ENCODE measurements around the gene FKBP9.
"Not testable (repeated sequence)": the region's sequence is repeated elsewhere in the genome, so short reads cannot be mapped to it uniquely, and the experiment has no call there.

FKBP9 gene, protein sequence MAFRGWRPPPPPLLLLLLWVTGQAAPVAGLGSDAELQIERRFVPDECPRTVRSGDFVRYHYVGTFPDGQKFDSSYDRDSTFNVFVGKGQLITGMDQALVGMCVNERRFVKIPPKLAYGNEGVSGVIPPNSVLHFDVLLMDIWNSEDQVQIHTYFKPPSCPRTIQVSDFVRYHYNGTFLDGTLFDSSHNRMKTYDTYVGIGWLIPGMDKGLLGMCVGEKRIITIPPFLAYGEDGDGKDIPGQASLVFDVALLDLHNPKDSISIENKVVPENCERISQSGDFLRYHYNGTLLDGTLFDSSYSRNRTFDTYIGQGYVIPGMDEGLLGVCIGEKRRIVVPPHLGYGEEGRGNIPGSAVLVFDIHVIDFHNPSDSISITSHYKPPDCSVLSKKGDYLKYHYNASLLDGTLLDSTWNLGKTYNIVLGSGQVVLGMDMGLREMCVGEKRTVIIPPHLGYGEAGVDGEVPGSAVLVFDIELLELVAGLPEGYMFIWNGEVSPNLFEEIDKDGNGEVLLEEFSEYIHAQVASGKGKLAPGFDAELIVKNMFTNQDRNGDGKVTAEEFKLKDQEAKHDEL

DNA sequence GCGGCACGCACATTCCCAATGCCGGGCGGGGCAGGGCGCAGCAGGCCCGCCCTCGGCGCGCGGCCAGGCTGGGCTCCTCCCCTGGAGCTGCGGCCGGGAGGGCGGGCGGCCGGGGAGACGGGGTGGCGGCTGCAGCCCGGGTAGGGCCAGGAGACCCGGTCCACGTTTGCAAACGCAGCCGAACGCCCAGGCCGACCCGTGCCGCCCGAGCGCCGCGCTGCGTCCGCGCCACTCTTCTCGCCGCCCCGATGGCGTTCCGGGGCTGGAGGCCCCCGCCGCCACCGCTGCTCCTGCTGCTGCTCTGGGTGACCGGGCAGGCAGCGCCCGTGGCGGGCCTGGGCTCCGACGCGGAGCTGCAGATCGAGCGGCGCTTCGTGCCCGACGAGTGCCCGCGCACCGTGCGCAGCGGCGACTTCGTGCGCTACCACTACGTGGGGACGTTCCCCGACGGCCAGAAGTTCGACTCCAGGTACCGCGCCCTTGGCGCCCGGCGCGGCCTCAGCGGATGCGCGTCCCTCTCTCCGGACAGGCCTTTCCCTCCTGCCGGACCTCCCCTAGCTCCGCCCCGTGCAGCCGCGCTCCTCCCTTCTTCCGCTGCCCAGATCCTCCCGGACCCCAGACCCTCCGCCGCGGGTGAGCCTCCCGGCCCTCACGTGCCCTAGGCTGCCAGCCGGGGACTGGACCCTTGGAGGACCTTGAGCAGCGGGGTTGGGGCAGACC is at the start of gene FKBP9:
TSS of gene FKBP9 (plus strand) at position 115 of the 720 bp plus-strand sequence. CDS start at position 249, 134 bp downstream.
- TF ChIP-seq, protein P1, sequence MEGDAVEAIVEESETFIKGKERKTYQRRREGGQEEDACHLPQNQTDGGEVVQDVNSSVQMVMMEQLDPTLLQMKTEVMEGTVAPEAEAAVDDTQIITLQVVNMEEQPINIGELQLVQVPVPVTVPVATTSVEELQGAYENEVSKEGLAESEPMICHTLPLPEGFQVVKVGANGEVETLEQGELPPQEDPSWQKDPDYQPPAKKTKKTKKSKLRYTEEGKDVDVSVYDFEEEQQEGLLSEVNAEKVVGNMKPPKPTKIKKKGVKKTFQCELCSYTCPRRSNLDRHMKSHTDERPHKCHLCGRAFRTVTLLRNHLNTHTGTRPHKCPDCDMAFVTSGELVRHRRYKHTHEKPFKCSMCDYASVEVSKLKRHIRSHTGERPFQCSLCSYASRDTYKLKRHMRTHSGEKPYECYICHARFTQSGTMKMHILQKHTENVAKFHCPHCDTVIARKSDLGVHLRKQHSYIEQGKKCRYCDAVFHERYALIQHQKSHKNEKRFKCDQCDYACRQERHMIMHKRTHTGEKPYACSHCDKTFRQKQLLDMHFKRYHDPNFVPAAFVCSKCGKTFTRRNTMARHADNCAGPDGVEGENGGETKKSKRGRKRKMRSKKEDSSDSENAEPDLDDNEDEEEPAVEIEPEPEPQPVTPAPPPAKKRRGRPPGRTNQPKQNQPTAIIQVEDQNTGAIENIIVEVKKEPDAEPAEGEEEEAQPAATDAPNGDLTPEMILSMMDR (IDR thresholded peaks at IDR 0.05; ENCODE audit: extremely low read depth, insufficient read depth, missing control alignments): no peak
- in situ Hi-C loops (cut with MboI; ENCODE audit: low pct_unique_long_range_greater_than_20kb, low sequenced_read_pairs, unreplicated experiment): no loop called here
- DNase-seq (ENCODE audit: low spot score): peak; percentile 83

DNA sequence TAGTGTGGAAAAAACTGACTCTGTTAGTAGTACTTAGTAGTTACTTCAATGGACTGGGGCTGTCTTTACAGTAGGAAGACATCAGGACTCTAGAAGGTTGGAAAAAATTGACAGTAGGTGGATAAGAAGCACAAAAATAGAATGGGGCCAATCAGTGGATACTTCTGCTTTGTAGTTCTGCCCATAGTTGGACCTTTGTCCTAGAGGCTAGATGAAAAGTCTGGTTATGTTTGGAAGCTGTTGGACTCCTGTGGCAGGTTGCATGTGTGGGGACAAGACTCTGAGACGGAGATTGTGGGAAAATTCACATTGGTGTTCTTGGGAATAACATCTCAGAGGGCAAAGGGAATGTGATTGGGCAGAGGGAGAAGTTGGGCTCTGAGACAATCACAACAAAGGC is 47.0 kb upstream of the FKBP9 start:
- no peak for DNase-seq (ENCODE audit: low spot score)
- in situ Hi-C loops (cut with MboI; ENCODE audit: low pct_unique_long_range_greater_than_20kb, low sequenced_read_pairs, unreplicated experiment): no loop called here
- TF ChIP-seq, protein P1 (IDR thresholded peaks at IDR 0.05; ENCODE audit: extremely low read depth, insufficient read depth, missing control alignments): no peak

DNA sequence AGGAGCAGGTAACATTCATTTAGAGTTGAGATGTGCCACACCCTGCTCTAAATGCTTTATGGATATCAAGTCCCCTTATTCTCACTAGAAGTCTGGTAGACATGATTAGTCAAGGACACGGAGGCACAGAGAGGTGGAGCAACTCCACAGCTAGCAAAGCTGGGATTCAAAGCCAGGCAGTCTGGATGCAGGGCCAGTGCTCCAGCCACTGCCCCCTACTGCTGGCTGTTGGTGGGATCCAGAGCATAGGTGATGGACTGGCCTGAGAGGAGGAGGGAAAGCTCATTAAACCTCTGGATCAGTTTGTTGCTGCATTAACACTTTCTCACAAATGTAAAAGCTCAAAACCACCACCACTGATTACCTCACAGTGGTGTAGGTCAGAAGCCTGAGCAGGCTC is 43.1 kb upstream of the FKBP9 start:
- TF ChIP-seq, protein P1 (IDR thresholded peaks at IDR 0.05; ENCODE audit: extremely low read depth, insufficient read depth, missing control alignments): no peak
- DNase-seq (ENCODE audit: low spot score): no peak
- in situ Hi-C loops (cut with MboI; ENCODE audit: low pct_unique_long_range_greater_than_20kb, low sequenced_read_pairs, unreplicated experiment): no loop called here

DNA sequence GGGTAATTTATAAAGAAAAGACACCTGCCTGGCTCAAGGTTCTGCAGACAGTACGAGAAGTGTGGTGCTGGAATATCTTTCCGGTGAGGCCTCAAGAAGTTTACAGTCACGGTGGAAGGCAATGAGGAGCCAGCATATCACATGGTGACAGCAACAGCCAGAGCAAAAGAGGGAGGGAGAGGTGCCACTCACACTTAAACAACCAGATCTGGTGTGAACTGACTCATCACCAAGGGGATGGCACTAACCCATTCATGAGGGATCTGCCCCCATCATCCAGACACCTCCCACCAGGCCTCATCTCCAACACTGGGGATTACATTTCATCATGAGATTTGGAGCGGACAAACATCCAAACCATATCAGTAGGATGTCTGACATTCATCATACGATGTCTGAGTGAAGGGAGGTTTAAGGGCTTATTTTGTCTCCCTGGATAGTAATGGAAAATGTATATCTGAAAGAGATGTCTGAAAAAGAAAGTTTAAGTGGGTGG is 42.2 kb upstream of the FKBP9 start:
- in situ Hi-C loops (cut with MboI; ENCODE audit: low pct_unique_long_range_greater_than_20kb, low sequenced_read_pairs, unreplicated experiment): no loop called here

DNA sequence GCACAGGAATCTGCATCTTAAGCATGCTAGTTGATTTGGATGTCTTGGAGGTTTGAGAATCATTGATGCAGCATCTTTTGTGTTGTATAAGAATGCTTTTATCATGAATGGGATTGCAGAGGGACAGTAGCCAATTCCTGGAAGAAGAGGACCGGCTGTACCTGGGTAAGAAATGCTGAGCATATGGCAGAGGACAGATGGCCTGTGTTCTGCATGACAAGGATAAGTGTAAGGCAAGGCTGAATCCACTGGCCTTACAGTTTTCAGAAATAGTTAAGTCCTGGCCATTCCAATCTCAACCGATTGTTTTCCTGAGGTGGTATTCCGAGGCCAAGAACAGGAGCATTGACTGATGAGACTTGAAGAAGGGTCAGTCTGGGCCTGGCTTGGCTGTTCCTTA is 41.2 kb upstream of the FKBP9 start:
- in situ Hi-C loops (cut with MboI; ENCODE audit: low pct_unique_long_range_greater_than_20kb, low sequenced_read_pairs, unreplicated experiment): no loop called here
- no peak for DNase-seq (ENCODE audit: low spot score)
- TF ChIP-seq, protein P1 (IDR thresholded peaks at IDR 0.05; ENCODE audit: extremely low read depth, insufficient read depth, missing control alignments): no peak

More for the DNA sequence above, 42.2 kb upstream of the FKBP9 start:
- TF ChIP-seq, protein P1 (IDR thresholded peaks at IDR 0.05; ENCODE audit: extremely low read depth, insufficient read depth, missing control alignments): no peak
- DNase-seq (ENCODE audit: low spot score): no peak

DNA sequence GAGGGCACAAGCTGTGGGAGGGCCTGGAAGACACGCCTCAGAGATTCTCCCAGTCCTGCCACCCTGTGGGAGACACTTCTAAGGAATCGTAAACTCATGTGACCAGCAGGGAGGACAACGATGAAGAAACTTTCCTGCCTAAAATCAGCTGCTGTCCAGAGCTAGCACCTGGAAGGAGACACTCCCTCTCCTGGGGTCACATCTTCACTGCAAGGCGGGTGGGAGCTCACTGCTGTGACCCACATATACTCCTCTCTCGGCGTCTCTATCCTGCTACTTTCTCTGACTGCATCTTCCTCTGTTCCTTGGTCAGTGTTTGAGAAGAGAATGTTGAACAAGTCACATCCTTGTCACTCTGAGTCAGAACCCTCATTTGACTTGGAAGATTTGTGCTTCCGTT is 40.2 kb upstream of the FKBP9 start:
- in situ Hi-C loops (cut with MboI; ENCODE audit: low pct_unique_long_range_greater_than_20kb, low sequenced_read_pairs, unreplicated experiment); DNase-seq (ENCODE audit: low spot score): not testable (repeated sequence)
